GM12878 (cell line): ENCODE results near the gene MCM9. TPM values are rescaled to one million over a fixed set of nuclear protein-coding genes. Genes with fewer than 3 reads are reported as not detected.

Experiments
- ATAC-seq: fragments of 200-7000 bp; cut with Tn5 transposase; 3 replicates; pipeline ENCODE4 v1.9.1; 2020; ENCODE audit warnings: mild to moderate bottlenecking, moderate library complexity
- BruUV-seq: library from RNA; stranded (reverse); fragments of 400-500 nt; replicated peaks from 2 replicates; lab custom pipeline; 2021; lab: Mats Ljungman, UMichigan
- CTCF ChIA-PET: fragments of 300-600 bp; sonication (Branson Sonifier 250); formaldehyde crosslinking; extraction: SDS; loops from one replicate; lab custom pipeline; 2021; ENCODE audit warnings: inconsistent platforms; lab: Yijun Ruan, JAX
- POLR2A ChIA-PET: fragments of 350-600 bp; formaldehyde crosslinking; extraction: SDS; loops from one replicate; lab custom pipeline; 2021; ENCODE audit warnings: inconsistent platforms; lab: Charles Lee
- RAD21 ChIA-PET: fragments of 300-600 bp; sonication (Branson Sonifier 250); formaldehyde crosslinking; loops from one replicate; lab custom pipeline; 2023; ENCODE audit warnings: antibody characterized with exemption; ENCODE audit not compliant: unreplicated experiment; lab: Charles Lee
- SMC1A ChIA-PET: fragments of 300-600 bp; sonication (Branson Sonifier 250); formaldehyde crosslinking; loops from one replicate; lab custom pipeline; 2023; ENCODE audit not compliant: unreplicated experiment, uncharacterized antibody; lab: Charles Lee
- DNase-seq: peaks from one replicate; pipeline ENCODE4 v3.0.0-alpha.2; 2011; ENCODE audit warnings: low read depth, low spot score
- FAIRE-seq: peaks from 3 replicates; lab custom pipeline; 2011; peaks lifted over from hg19 to GRCh38; lab: Jason Lieb, UNC
- H2AFZ ChIP-seq: 2 replicates; pipeline ENCODE4 v1.6.0; 2011; ENCODE audit warnings: low read depth, low read length, control low read depth; ENCODE audit not compliant: control insufficient read depth
- H3K27ac ChIP-seq: 2 replicates; pipeline ENCODE4 v1.5.1; 2011; ENCODE audit warnings: control low read depth; ENCODE audit not compliant: control insufficient read depth, insufficient read depth
- H3K27me3 ChIP-seq, 2 experiments: replicated peaks in 1 of 2; 2 replicates each; pipeline versions ENCODE4 v1.6.0 to v1.6.1; 2011; ENCODE audit warnings: low read length in 1 of 2; ENCODE audit not compliant: control insufficient read depth in 2 of 2, insufficient read depth in 2 of 2
- H3K36me3 ChIP-seq, 2 experiments: 2 replicates each; pipeline ENCODE4 v1.5.1; 2011; ENCODE audit warnings: low read length in 1 of 2; ENCODE audit not compliant: control insufficient read depth in 2 of 2, insufficient read depth in 2 of 2
- H3K4me1 ChIP-seq: 2 replicates; pipeline ENCODE4 v1.6.1; 2011; ENCODE audit warnings: mild to moderate bottlenecking, low read length, moderate library complexity, mixed read lengths; ENCODE audit not compliant: control insufficient read depth, insufficient read depth
- H3K4me2 ChIP-seq: 2 replicates; pipeline ENCODE4 v1.6.0; 2011; ENCODE audit warnings: control low read depth; ENCODE audit not compliant: control insufficient read depth, insufficient read depth
- H3K4me3 ChIP-seq: fragments of 200-600 bp; sonication (generic); 2 replicates; pipeline ENCODE4 v1.5.1; 2016
- H3K79me2 ChIP-seq: 2 replicates; pipeline ENCODE4 v1.6.0; 2011; ENCODE audit warnings: low read length; ENCODE audit not compliant: control insufficient read depth, insufficient read depth
- H3K9ac ChIP-seq: 2 replicates; pipeline ENCODE4 v1.8.0; 2011; ENCODE audit warnings: low read length, control low read depth, mixed read lengths; ENCODE audit not compliant: control insufficient read depth, insufficient read depth
- H3K9me3 ChIP-seq: replicated peaks from 3 replicates; pipeline ENCODE4 v1.5.1; 2011; ENCODE audit warnings: mild to moderate bottlenecking, low read length; ENCODE audit not compliant: control insufficient read depth, insufficient read depth
- H4K20me1 ChIP-seq: 2 replicates; pipeline ENCODE4 v1.6.0; 2011; ENCODE audit not compliant: control insufficient read depth, insufficient read depth
- BCL11A ChIP-seq: IDR thresholded peaks from 2 replicates; pipeline ENCODE4 v1.6.1; 2011; ENCODE audit warnings: low read depth, low read length
- BCL3 ChIP-seq: IDR thresholded peaks from 2 replicates; pipeline ENCODE4 v1.6.1; 2011; ENCODE audit warnings: borderline replicate concordance, low read depth, mild to moderate bottlenecking, moderate library complexity, low read length; ENCODE audit not compliant: insufficient read depth, poor library complexity, severe bottlenecking
- BMI1 ChIP-seq: fragments of 450-650 bp; IDR thresholded peaks from 2 replicates; pipeline ENCODE4 v1.6.1; 2016; ENCODE audit warnings: mild to moderate bottlenecking, moderate library complexity, borderline replicate concordance
- BRCA1 ChIP-seq: IDR thresholded peaks from 2 replicates; pipeline ENCODE4 v1.6.1; 2011; ENCODE audit warnings: low read depth, low read length, improper control_type of control experiment
- EZH2 ChIP-seq: IDR thresholded peaks from 2 replicates; pipeline ENCODE4 v1.6.1; 2012; ENCODE audit warnings: low read depth, mild to moderate bottlenecking, control low read depth, inconsistent platforms, low read length, borderline replicate concordance; ENCODE audit not compliant: control insufficient read depth
- KAT2A ChIP-seq: conservative IDR thresholded peaks from 2 replicates; pipeline ENCODE4 v1.6.1; 2011; ENCODE audit warnings: low read depth, low read length; ENCODE audit not compliant: control insufficient read depth
- MEF2A ChIP-seq: IDR thresholded peaks from 2 replicates; pipeline ENCODE4 v1.6.1; 2011; ENCODE audit warnings: low read depth, mild to moderate bottlenecking, low read length, moderate library complexity; ENCODE audit not compliant: insufficient read depth
- MTA2 ChIP-seq: fragments of 450-650 bp; IDR thresholded peaks from 2 replicates; pipeline ENCODE4 v1.6.1; 2016; ENCODE audit warnings: low read depth, mild to moderate bottlenecking, moderate library complexity
- NRF1 ChIP-seq: conservative IDR thresholded peaks from 2 replicates; pipeline ENCODE4 v1.6.1; 2011; ENCODE audit warnings: mild to moderate bottlenecking, low read depth, low read length, improper control_type of control experiment
- PAX5 ChIP-seq: IDR thresholded peaks from 2 replicates; pipeline ENCODE4 v1.6.1; 2011; ENCODE audit warnings: low read depth, low read length, borderline replicate concordance
- PAX8 ChIP-seq: fragments of 450-650 bp; IDR thresholded peaks from 2 replicates; pipeline ENCODE4 v1.6.1; 2017; ENCODE audit warnings: mild to moderate bottlenecking, moderate library complexity
- POLR2AphosphoS5 ChIP-seq: IDR thresholded peaks from 2 replicates; pipeline ENCODE4 v1.6.1; 2011; ENCODE audit warnings: mild to moderate bottlenecking, low read length, inconsistent platforms
- SMARCA5 ChIP-seq: fragments of 450-650 bp; IDR thresholded peaks from 2 replicates; pipeline ENCODE4 v1.6.1; 2017; ENCODE audit warnings: mild to moderate bottlenecking
- SP1 ChIP-seq: IDR thresholded peaks from one replicate; pipeline ENCODE4 v1.6.1; 2011; ENCODE audit warnings: low read depth, low read length
- SRF ChIP-seq, 2 experiments: IDR thresholded peaks; 2 replicates each; pipeline ENCODE4 v1.6.1; 2011; ENCODE audit warnings: low read depth in 2 of 2, low read length in 2 of 2, mild to moderate bottlenecking in 1 of 2, moderate library complexity in 1 of 2
- ZNF384 ChIP-seq: IDR thresholded peaks from 2 replicates; pipeline ENCODE4 v1.6.1; 2012; ENCODE audit warnings: low read depth, mild to moderate bottlenecking, low read length, improper control_type of control experiment, borderline replicate concordance
- WGBS: methylation state at CpG from one replicate; pipeline ENCODE4 v1.1.6; 2016; ENCODE audit warnings: low lambda C conversion rate; ENCODE audit not compliant: insufficient replicate concordance, insufficient coverage; ENCODE audit errors: missing lambda C conversion rate; 5-methylcytosine and 5-hydroxymethylcytosine counted together
- in situ Hi-C: fragments of 300-500 bp; cut with MboI; formaldehyde crosslinking; loops from 9 replicates; pipeline ENCODE4 v1.14.3; 2018; ENCODE audit warnings: mixed read lengths
- intact Hi-C: fragments of 100-400 bp; cut with micrococcal nuclease; formaldehyde crosslinking; loops from one replicate; pipeline ENCODE4 v1.14.2; 2022; ENCODE audit not compliant: unreplicated experiment
- polyA plus RNA-seq, 11 experiments: library from polyadenylated mRNA; depleted of rRNA in 4 of 11; unstranded in 6 of 11; stranded (reverse) in 5 of 11; fragments of >200 nt; fragmentation: Nextera tagmentation in 4 of 11; fragmentation: Illumina TruSeq in 1 of 11; extraction: Ambion mirVana in 4 of 11; extraction: Trizol in 1 of 11; gene quantifications; 1 replicate in 1 of 11; 2 replicates in 10 of 11; pipeline versions ENCODE4 v1.2.1 to v1.2.3, GENCODE V29; 2011 to 2016; ENCODE audit warnings: inconsistent platforms in 2 of 11, missing spikeins in 2 of 11, low read depth in 1 of 11
- total RNA-seq, 4 experiments: library from RNA; depleted of rRNA in 3 of 4; stranded (reverse); fragments of >200 nt in 3 of 4; fragmentation: Illumina TruSeq in 1 of 4; extraction: Trizol in 1 of 4; gene quantifications; 2 replicates each; pipeline versions ENCODE4 v1.2.1 to v1.2.3, GENCODE V29; 2013 to 2021

The MCM9 gene
- total and polyA plus RNA-seq, 10 of the 15 experiments (the other 5 are each of a cell fraction or from before 2014, with no cell fraction given): 3.4 to 18.5 (median 9.7) TPM

DNA sequence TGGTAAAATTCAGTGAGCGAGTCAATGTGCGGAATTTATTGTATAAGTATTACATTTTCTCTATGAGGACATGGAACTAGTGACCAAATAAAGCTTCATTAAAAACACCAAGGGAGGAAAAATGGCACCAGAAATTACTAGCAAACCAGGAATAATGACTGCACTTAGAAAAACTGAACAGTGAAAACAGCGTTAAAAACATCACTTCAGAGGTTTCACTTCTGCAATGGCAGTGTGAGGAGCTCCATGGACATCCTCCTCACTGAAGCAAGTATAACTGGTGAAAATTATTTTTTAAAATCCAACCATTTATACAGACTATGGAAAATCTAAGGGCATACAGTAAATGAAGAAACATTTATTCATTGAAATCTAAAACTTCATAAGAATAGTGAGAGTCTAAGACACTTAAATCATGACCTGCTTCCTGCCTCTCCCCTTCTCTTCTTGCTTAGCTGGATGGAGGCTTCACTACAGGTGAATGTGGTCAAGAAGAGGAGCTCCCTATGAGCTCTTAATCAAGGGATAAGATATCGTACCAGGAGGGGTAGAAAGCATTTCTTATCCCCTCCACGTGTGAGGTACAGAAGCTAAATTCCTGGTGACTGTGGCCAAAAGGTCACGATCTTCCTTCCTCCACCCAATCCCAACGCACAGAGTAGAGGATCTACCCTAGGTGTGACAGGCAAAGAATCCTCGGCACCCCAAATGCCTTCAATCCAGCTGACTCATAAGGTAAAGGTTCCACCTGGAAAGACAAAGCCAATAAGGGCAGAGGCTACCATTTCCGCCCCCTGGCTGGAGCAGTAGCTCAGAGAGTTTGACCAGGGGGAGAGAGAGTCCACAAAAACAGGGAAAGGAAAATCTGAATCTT lies 53.3 kb downstream of the MCM9 start (continued):
- TF ChIP-seq PAX8 (no peak), BCL11A (no peak), SP1 (no peak), ZNF384 (no peak), MTA2 (peak; percentile 41; the same call in 1 of the 2 replicates), EZH2 (no peak), POLR2AphosphoS5 (no peak), SRF (IDR thresholded peaks at IDR 0.05; ENCODE audit: low read depth in 2 of 2, low read length in 2 of 2) (no peak), BMI1 (no peak), SMARCA5 (peak; percentile 28; the same call in 1 of the 2 replicates)
- TF ChIP-seq, all 136 proteins: peak for 14

DNA sequence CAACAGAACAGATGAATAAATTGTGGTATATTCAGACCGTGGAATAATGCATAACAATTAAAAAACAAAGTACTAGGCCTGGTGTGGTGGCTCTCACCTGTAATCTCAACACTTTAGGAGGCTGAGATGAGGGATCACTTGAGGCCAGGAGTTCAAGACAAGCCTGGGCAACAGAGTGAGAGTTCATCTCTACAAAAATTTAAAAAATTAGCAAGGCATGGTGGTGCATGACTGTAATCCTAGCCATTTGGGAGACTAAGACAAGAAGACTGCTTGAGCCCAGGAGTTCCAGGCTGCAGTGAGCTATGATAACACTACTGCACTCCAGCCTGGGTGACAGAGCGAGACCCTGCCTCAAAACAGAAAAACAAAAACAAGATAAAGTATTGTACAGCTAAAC lies 57.2 kb downstream of the MCM9 start:
- CTCF ChIA-PET: interaction anchor here (0.6 to 1.3 kb wide), 2 partner anchors 9 to 76 kb away, joined by 3 read pairs; no protein-coding TSS in a partner anchor
- H3K27me3 ChIP-seq: no peaks in the 10 kb centered on the region
- H2AFZ ChIP-seq: no peak overlapping the region
- no peaks in the 10 kb centered on the region for H4K20me1 ChIP-seq
- H3K27ac ChIP-seq: no peak overlapping the region
- WGBS: 97% methylated on average over 2 of the region's 2 CpGs
- DNase-seq (no peak), ATAC-seq (no peak), FAIRE-seq (no peak)
- H3K79me2 ChIP-seq: peaks cover 18% of the 10 kb centered on the region
- POLR2A ChIA-PET: interaction anchor here (0.6 kb wide), 1 partner anchor 21 kb away, joined by 4 read pairs; no protein-coding TSS in a partner anchor
- SMC1A ChIA-PET: no interaction called here
- H3K9ac ChIP-seq: no peak overlapping the region
- intact Hi-C loops (no loop called here), in situ Hi-C loops (no loop called here)
- TF ChIP-seq EZH2 (no peak), BRCA1 (no peak), KAT2A (no peak), NRF1 (no peak), MEF2A (no peak), BCL3 (no peak), PAX5 (no peak)
- no peak overlapping the region for H3K4me3 ChIP-seq
- no peaks in the 10 kb centered on the region for H3K9me3 ChIP-seq
- BruUV-seq: no TSS peak
- RAD21 ChIA-PET: no interaction called here
- H3K4me1 ChIP-seq: peaks cover 16% of the 10 kb centered on the region
- no peaks in the 10 kb centered on the region for H3K36me3 ChIP-seq
- no peak overlapping the region for H3K4me2 ChIP-seq
